Inflammatory macrophage treated with lipopolysaccharide for 1 hour (primary cell): Measurements from ENCODE around the gene UBE2L3.
"Not testable (repeated sequence)": the region's sequence is repeated elsewhere in the genome, so short reads cannot be mapped to it uniquely, and the experiment has no call there.

Experiments used
- DNase-seq, 2 donors: peaks; one replicate each; pipeline ENCODE4 v3.0.0-alpha.2; 2020 to 2022

Gene UBE2L3

GRCh38 chr22:21573293-21573734 lies 5.8 kb downstream of the UBE2L3 start:
- no peak for DNase-seq

- no peak for DNase-seq
These were observed 6.4 kb downstream of the UBE2L3 start for GRCh38 chr22:21573750-21574494.

- peak in 1 of 2 donors; percentile 24 for DNase-seq
These were observed 11.9 kb downstream of the UBE2L3 start for GRCh38 chr22:21579474-21579851.

GRCh38 chr22:21580623-21581007 lies 13.1 kb downstream of the UBE2L3 start:
- DNase-seq, result not testable (repeated sequence)

GRCh38 chr22:21581009-21581713 lies 13.6 kb downstream of the UBE2L3 start:
- DNase-seq, result not testable (repeated sequence)

GRCh38 chr22:21582801-21583740 lies 15.6 kb downstream of the UBE2L3 start:
- DNase-seq, result no peak

GRCh38 chr22:21585389-21585788 lies 17.9 kb downstream of the UBE2L3 start:
- DNase-seq, result no peak

- DNase-seq, result peak; percentile 54 to 75
These were observed 20.5 kb downstream of the UBE2L3 start for GRCh38 chr22:21587803-21588611.

- DNase-seq, result no peak
These were observed 21.9 kb downstream of the UBE2L3 start for GRCh38 chr22:21589396-21589795.

GRCh38 chr22:21590809-21591641 lies 23.5 kb downstream of the UBE2L3 start:
- DNase-seq, result no peak

- no peak for DNase-seq
These were observed 24.2 kb downstream of the UBE2L3 start for GRCh38 chr22:21591695-21592094.

- DNase-seq, result no peak
These were observed 24.9 kb downstream of the UBE2L3 start for GRCh38 chr22:21592422-21592821.

- no peak for DNase-seq
These were observed 26.1 kb downstream of the UBE2L3 start for GRCh38 chr22:21593406-21594232.

- no peak for DNase-seq
These were observed 27.4 kb downstream of the UBE2L3 start for GRCh38 chr22:21594865-21595452.

GRCh38 chr22:21596356-21597135 lies 29.0 kb downstream of the UBE2L3 start:
- not testable (repeated sequence) for DNase-seq

- DNase-seq, result no peak
These were observed 30.8 kb downstream of the UBE2L3 start for GRCh38 chr22:21598302-21598701.

GRCh38 chr22:21599053-21599893 lies 31.8 kb downstream of the UBE2L3 start:
- DNase-seq, result no peak

GRCh38 chr22:21602579-21602978 lies 35.1 kb downstream of the UBE2L3 start:
- no peak for DNase-seq
